Measurements from ENCODE around the gene ZMYND15. TPM values are rescaled to one million over a fixed set of nuclear protein-coding genes. Genes with fewer than 3 reads are reported as not detected.

Gene ZMYND15
- total and polyA plus RNA-seq, 9 donors: 0.15 to 0.79 (median 0.35) TPM

DNA sequence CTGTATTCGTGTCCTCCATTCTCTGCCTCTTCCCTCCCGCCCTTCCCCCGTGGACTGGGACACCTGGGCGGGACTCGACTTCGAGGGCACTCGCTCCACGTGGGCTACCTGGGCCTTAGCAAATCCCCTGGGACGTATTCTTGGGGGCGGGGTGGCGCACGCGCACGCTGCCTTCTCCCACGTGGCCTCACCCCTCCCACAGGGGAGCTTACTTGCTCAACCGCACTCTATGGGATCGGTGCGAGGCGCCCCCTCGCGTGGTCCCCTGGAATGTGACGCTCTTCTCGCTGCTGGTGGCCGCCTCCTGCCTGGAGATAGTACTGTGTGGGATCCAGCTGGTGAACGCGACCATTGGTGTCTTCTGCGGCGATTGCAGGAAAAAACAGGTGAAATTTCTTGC, 43.0 kb downstream of the ZMYND15 start:
- no peak overlapping the region for H3K27ac ChIP-seq (ENCODE audit: low read length)
- DNase-seq: no peak
- H3K36me3 ChIP-seq (ENCODE audit: control insufficient read depth, insufficient read depth, low read length): no peaks in the 10 kb centered on the region
- H3K27me3 ChIP-seq (ENCODE audit: control insufficient read depth, insufficient read depth, low read length): peaks cover 66% of the 10 kb centered on the region
- H3K4me3 ChIP-seq (ENCODE audit: low read length): no peak overlapping the region
- H3K4me1 ChIP-seq (ENCODE audit: control insufficient read depth, insufficient read depth, low read length): peaks cover 19% of the 10 kb centered on the region
- no peaks in the 10 kb centered on the region for H3K9me3 ChIP-seq (replicated peaks; ENCODE audit: control insufficient read depth, low read depth, low read length)
- 23% methylated on average over 23 of the region's 28 CpGs for WGBS (ENCODE audit: insufficient coverage)

DNA sequence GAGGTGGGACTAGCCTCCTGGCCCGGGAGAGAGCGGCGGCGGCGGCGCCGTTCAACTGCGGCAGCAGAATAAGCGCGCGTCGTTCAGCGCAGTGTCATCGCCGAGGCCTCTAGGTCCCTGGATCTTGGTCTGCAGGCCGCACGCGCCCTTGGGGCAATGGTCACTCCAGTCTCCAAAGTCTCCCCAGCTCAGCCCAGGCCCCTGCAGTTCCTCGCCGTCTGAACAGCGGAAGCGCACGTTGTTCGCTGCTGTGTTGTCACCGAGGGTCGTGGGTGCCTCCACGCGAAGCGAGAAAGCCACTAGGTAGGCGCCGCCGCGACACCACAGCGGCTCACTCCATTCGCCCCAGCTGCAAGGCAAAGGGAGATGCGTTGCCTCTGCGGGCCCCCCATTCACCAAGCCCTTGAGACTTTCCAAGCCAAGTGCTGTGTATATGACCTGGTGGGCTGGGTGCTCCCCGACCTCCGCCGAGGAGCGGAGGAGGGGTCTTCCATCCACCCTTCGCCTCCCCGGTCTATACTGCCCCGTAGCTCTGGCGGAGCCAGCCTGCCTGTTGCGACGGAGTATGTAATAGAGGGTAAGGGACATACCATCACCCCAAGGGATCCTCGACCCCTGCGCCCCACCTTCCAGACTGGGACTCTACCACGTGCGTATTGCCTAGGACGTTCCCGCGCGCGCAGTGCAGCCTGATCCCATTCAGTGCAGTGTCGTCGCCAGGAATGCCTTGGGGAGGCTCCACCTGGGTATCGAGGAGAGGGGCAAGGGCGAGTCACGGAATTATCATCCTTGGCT, 45.9 kb downstream of the ZMYND15 start:
- Histone ChIP-seq H3K4me3 (ENCODE audit: low read length) (no peak overlapping the region), H3K9me3 (replicated peaks; ENCODE audit: control insufficient read depth, low read depth, low read length) (no peaks in the 10 kb centered on the region), H3K27me3 (ENCODE audit: control insufficient read depth, insufficient read depth, low read length) (peaks cover 67% of the 10 kb centered on the region), H3K36me3 (ENCODE audit: control insufficient read depth, insufficient read depth, low read length) (no peaks in the 10 kb centered on the region), H3K4me1 (ENCODE audit: control insufficient read depth, insufficient read depth, low read length) (peaks cover 31% of the 10 kb centered on the region), H3K27ac (ENCODE audit: low read length) (no peak overlapping the region)
- WGBS (ENCODE audit: insufficient coverage): 6% methylated on average over 45 of the region's 61 CpGs
- no peak for DNase-seq

DNA sequence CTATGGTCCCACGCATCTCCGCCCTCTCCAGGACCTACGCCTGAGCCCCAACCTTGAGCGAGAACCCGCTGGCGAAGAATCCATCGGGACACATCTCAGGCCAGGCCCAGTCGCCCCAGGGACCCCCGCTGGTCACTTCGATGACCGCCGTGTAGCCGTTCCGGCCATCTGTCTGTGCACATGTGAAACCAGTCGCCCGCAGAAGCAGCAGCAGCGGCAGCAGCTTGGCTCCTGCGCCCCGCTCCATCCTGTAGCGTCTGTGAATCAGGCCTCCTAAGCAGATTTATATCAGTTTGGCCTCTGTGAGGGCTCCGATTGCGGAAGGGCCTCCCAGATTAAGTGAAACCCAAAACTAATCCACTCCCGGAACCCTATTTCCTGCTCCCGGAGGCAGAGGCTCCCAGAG, 46.5 kb downstream of the ZMYND15 start, which contains the start of gene VMO1:
TSS of gene VMO1 (minus strand) at position 259 of the 406 bp plus-strand sequence. CDS start at position 247, 12 bp downstream.
- DNase-seq: peak; percentile 48
- 2% methylated on average over 17 of the region's 24 CpGs for WGBS (ENCODE audit: insufficient coverage)
- Histone ChIP-seq H3K27me3 (ENCODE audit: control insufficient read depth, insufficient read depth, low read length) (peaks cover 67% of the 10 kb centered on the region), H3K4me3 (ENCODE audit: low read length) (peak within 1 kb of the TSS; percentile 10), H3K27ac (ENCODE audit: low read length) (no peak within 1 kb of the TSS), H3K36me3 (ENCODE audit: control insufficient read depth, insufficient read depth, low read length) (no peaks in the 10 kb centered on the region), H3K4me1 (ENCODE audit: control insufficient read depth, insufficient read depth, low read length) (peaks cover 35% of the 10 kb centered on the region), H3K9me3 (replicated peaks; ENCODE audit: control insufficient read depth, low read depth, low read length) (no peaks in the 10 kb centered on the region)

DNA sequence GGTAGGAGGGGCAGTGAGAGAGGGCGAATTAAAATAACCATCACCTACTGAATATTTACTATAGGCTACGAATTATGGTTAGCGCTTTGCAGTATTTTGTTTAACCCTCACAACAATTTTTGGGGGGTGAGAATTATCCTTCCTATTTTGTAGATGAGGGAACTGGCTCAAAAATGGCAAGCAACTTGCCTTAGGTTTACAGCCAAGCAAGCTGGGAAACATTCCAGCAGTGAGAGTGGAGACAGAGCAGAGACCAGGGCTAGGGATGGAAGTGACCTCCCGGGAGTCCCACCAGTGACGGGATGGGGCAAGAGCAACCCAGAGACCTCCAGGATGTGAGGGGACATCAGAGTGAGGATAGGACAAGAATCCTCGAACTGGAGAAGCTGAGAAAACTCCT, 46.9 kb downstream of the ZMYND15 start:
- H3K27ac ChIP-seq (ENCODE audit: low read length): no peak overlapping the region
- H3K36me3 ChIP-seq (ENCODE audit: control insufficient read depth, insufficient read depth, low read length): no peaks in the 10 kb centered on the region
- H3K4me3 ChIP-seq (ENCODE audit: low read length): no peak overlapping the region
- 9% methylated on average over 2 of the region's 6 CpGs for WGBS (ENCODE audit: insufficient coverage)
- H3K4me1 ChIP-seq (ENCODE audit: control insufficient read depth, insufficient read depth, low read length): peaks cover 35% of the 10 kb centered on the region
- peak; percentile 64 for DNase-seq
- H3K9me3 ChIP-seq (replicated peaks; ENCODE audit: control insufficient read depth, low read depth, low read length): no peaks in the 10 kb centered on the region
- H3K27me3 ChIP-seq (ENCODE audit: control insufficient read depth, insufficient read depth, low read length): peaks cover 64% of the 10 kb centered on the region

DNA sequence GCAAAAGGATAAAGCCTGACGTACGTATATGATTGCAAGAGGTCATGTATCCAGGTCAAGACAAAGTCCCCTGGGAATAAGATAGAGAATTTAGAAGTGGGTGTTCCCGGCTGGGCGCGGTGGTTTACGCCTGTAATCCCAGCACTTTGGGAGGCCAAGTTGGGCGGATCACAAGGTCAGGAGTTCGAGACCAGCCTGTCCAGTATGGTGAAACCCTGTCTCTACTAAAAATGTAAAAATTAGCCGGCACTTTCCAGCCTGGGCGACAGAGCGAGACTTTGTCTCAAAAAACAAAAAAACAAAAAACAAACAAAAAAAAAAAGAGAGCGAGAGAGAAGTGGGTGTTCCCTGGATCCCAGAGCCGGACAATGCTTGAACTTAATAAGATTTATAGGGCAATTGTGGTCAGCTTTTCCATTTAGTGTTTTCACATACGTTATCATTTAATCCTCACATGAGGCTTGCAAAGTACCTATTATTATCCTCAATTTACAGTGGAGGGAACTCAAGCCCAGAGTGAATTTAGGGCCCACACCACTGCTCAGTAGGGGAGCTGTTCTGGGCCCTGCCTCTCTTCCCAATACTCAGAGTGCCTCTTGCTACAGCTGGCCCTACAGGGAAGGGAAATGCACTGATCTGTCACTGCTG, 48.6 kb downstream of the ZMYND15 start:
- 73% methylated on average over 8 of the region's 14 CpGs for WGBS (ENCODE audit: insufficient coverage)
- no peaks in the 10 kb centered on the region for H3K9me3 ChIP-seq (replicated peaks; ENCODE audit: control insufficient read depth, low read depth, low read length)
- H3K36me3 ChIP-seq (ENCODE audit: control insufficient read depth, insufficient read depth, low read length): no peaks in the 10 kb centered on the region
- peaks cover 35% of the 10 kb centered on the region for H3K4me1 ChIP-seq (ENCODE audit: control insufficient read depth, insufficient read depth, low read length)
- peak; percentile 32 for DNase-seq
- peaks cover 48% of the 10 kb centered on the region for H3K27me3 ChIP-seq (ENCODE audit: control insufficient read depth, insufficient read depth, low read length)
- peak overlapping the region; percentile 35 for H3K27ac ChIP-seq (ENCODE audit: low read length)
- no peak overlapping the region for H3K4me3 ChIP-seq (ENCODE audit: low read length)

DNA sequence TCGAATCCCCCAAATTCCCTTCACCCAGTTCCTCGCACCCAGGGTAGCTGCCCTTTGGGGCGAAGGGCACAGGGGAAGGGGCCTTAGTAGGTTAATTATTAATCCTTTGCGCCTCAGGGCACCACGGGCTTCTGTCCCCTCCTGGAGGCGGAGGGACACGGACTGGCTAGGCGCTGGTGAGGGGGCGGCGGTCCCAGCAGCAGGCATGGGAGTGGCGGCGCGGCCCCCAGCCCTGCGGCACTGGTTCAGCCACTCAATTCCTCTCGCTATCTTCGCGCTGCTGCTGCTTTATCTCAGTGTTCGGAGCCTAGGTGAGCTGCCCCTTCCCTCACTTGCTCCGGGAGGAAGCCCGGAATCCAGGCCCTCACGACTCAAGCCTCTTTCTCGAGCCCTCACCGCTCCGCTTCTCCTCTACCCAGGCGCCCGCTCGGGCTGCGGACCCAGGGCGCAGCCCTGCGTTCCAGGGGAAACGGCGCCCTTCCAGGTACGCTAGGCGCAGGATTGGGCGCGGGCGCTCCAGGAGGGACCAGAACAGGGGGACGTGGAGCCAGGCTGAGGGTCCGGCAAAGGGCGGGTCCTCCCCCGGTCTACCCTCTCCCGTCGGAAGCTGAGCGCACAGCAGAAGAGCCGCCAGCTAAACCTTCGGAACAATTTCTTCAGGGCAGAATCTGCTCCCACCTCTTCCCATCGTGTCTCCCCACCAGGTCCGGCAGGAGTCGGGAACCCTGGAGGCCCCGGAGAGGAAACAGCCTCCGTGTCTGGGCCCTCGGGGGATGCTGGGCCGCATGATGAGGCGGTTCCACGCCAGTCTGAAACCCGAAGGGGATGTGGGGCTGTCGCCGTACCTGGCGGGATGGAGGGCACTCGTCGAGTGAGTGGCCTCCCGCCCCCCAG, 49.4 kb downstream of the ZMYND15 start, which contains the start of gene GLTPD2:
TSS of gene GLTPD2 (plus strand) at position 158 of the 894 bp plus-strand sequence. CDS start at position 206, 48 bp downstream.
- Histone ChIP-seq H3K27me3 (ENCODE audit: control insufficient read depth, insufficient read depth, low read length) (peaks cover 40% of the 10 kb centered on the region), H3K4me3 (ENCODE audit: low read length) (peak within 1 kb of the TSS; percentile 72), H3K36me3 (ENCODE audit: control insufficient read depth, insufficient read depth, low read length) (no peaks in the 10 kb centered on the region), H3K27ac (ENCODE audit: low read length) (peak within 1 kb of the TSS; percentile 35), H3K4me1 (ENCODE audit: control insufficient read depth, insufficient read depth, low read length) (peaks cover 35% of the 10 kb centered on the region), H3K9me3 (replicated peaks; ENCODE audit: control insufficient read depth, low read depth, low read length) (no peaks in the 10 kb centered on the region)
- DNase-seq: no peak
- 25% methylated on average over 43 of the region's 62 CpGs for WGBS (ENCODE audit: insufficient coverage)

DNA sequence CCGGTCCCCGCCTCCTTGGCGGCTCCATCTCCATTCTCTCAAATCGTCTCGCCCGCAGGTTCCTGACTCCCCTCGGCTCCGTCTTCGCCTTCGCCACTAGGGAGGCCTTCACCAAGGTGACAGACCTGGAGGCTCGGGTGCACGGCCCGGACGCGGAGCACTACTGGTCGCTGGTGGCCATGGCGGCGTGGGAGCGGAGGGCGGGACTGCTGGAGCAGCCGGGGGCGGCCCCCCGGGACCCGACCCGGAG, 50.0 kb downstream of the ZMYND15 start:
- no peaks in the 10 kb centered on the region for H3K9me3 ChIP-seq (replicated peaks; ENCODE audit: control insufficient read depth, low read depth, low read length)
- peaks cover 35% of the 10 kb centered on the region for H3K4me1 ChIP-seq (ENCODE audit: control insufficient read depth, insufficient read depth, low read length)
- H3K36me3 ChIP-seq (ENCODE audit: control insufficient read depth, insufficient read depth, low read length): no peaks in the 10 kb centered on the region
- H3K27me3 ChIP-seq (ENCODE audit: control insufficient read depth, insufficient read depth, low read length): peaks cover 35% of the 10 kb centered on the region
- peak overlapping the region; percentile 72 for H3K4me3 ChIP-seq (ENCODE audit: low read length)
- no peak overlapping the region for H3K27ac ChIP-seq (ENCODE audit: low read length)
- WGBS (ENCODE audit: insufficient coverage): under 1% methylated on average over 24 of the region's 25 CpGs
- DNase-seq: no peak

DNA sequence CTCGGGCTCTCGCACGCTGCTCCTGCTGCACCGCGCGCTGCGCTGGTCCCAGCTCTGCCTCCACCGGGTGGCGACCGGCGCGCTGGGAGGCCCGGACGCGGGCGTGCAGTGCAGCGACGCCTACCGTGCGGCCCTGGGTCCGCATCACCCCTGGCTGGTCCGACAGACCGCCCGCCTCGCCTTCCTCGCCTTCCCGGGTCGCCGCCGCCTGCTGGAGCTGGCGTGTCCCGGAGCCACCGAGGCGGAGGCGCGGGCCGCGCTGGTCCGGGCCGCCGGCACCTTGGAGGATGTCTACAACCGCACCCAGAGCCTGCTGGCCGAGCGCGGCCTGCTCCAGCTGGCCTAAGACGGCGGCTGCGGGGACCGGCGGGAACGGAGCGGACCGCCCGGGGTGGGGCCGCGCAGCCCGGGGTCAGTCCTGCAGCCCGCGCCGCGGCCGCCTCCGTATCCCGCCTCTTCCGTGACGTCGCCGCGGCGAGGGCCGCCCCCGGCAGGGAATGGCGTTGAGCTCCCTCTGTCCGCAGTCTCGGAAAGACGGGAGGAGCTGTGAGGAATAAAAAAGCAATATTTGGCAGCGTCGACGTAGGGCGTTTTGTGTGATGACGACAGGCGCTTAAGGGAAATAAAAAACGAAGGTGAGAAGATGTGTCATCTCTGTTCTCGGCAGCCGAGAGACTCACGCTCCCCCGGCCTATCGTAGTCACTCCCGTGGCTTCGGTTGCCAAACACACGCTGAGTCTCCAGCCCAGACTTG, 50.5 kb downstream of the ZMYND15 start:
- Histone ChIP-seq H3K27me3 (ENCODE audit: control insufficient read depth, insufficient read depth, low read length) (peaks cover 30% of the 10 kb centered on the region), H3K4me3 (ENCODE audit: low read length) (peak overlapping the region; percentile 72), H3K27ac (ENCODE audit: low read length) (peak overlapping the region; percentile 93), H3K9me3 (replicated peaks; ENCODE audit: control insufficient read depth, low read depth, low read length) (no peaks in the 10 kb centered on the region), H3K4me1 (ENCODE audit: control insufficient read depth, insufficient read depth, low read length) (peaks cover 34% of the 10 kb centered on the region), H3K36me3 (ENCODE audit: control insufficient read depth, insufficient read depth, low read length) (no peaks in the 10 kb centered on the region)
- peak; percentile 96 for DNase-seq
- under 1% methylated on average over 85 of the region's 91 CpGs for WGBS (ENCODE audit: insufficient coverage)

DNA sequence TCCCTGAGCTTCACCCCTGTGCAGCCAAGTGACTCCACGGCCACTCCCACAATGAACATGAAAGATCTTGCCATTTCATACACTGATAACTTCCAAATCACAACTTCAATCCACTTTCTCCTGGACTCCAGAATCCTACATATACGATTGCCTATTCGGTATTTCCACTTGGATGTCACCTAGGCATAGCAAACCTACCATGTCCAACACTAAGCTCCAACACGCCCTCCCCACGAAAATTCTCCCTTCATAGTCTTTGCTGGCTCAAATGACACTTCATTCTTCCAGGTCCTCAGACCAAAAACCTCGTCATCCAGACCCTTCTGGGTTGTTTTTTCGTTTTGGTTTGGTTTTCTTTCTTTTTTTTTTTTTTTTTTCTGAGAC, 51.1 kb downstream of the ZMYND15 start:
- peaks cover 24% of the 10 kb centered on the region for H3K27me3 ChIP-seq (ENCODE audit: control insufficient read depth, insufficient read depth, low read length)
- H3K36me3 ChIP-seq (ENCODE audit: control insufficient read depth, insufficient read depth, low read length): no peaks in the 10 kb centered on the region
- H3K4me1 ChIP-seq (ENCODE audit: control insufficient read depth, insufficient read depth, low read length): peaks cover 30% of the 10 kb centered on the region
- WGBS (ENCODE audit: insufficient coverage): 71% methylated on average over 2 of the region's 7 CpGs
- DNase-seq: no peak
- peak overlapping the region; percentile 72 for H3K4me3 ChIP-seq (ENCODE audit: low read length)
- H3K27ac ChIP-seq (ENCODE audit: low read length): peak overlapping the region; percentile 93
- H3K9me3 ChIP-seq (replicated peaks; ENCODE audit: control insufficient read depth, low read depth, low read length): no peaks in the 10 kb centered on the region
